K562 (cell line): ENCODE data around the gene WDR20. TPM values are rescaled to one million over a fixed set of nuclear protein-coding genes. Genes with fewer than 3 reads are reported as not detected.
A peak's percentile ranks its signal among the peaks of the same experiment; 100 is the strongest.

Experiments
- BRF1 ChIP-seq: IDR thresholded peaks from 3 replicates; pipeline ENCODE4 v1.6.1; 2011; ENCODE audit warnings: borderline replicate concordance, mild to moderate bottlenecking; ENCODE audit not compliant: insufficient read length; ENCODE audit errors: extremely low read depth
- COPS2 ChIP-seq: fragments of 450-650 bp; conservative IDR thresholded peaks from 2 replicates; pipeline ENCODE4 v1.6.1; 2016; ENCODE audit warnings: mild to moderate bottlenecking, moderate library complexity
- DPF2 ChIP-seq: fragments of 450-650 bp; IDR thresholded peaks from 2 replicates; pipeline ENCODE4 v1.6.1; 2016
- EP300 ChIP-seq: IDR thresholded peaks from 2 replicates; pipeline ENCODE4 v1.6.1; 2012; ENCODE audit warnings: low read length, improper control_type of control experiment
- GATAD2A ChIP-seq: fragments of 450-650 bp; IDR thresholded peaks from 2 replicates; pipeline ENCODE4 v1.6.1; 2017
- IRF1 ChIP-seq: sonication (generic); formaldehyde crosslinking; IDR thresholded peaks from 2 replicates; pipeline ENCODE4 v1.8.0; 2022; ENCODE audit warnings: missing genetic modification reagents, mild to moderate bottlenecking, borderline replicate concordance
- KDM5B ChIP-seq: fragments of 200-600 bp; sonication (generic); IDR thresholded peaks from 2 replicates; pipeline ENCODE4 v1.6.1; 2012; ENCODE audit warnings: low read depth, mild to moderate bottlenecking, moderate library complexity, low read length, control low read depth, inconsistent platforms; ENCODE audit not compliant: insufficient replicate concordance
- MCM7 ChIP-seq, 2 experiments: fragments of 450-650 bp; IDR thresholded peaks; 2 replicates each; pipeline ENCODE4 v1.6.1; 2016 to 2018
- MEF2A ChIP-seq: IDR thresholded peaks from 2 replicates; pipeline ENCODE4 v1.6.1; 2011; ENCODE audit warnings: low read depth, mild to moderate bottlenecking, low read length, moderate library complexity; ENCODE audit not compliant: control insufficient read depth
- MTA1 ChIP-seq: fragments of 450-650 bp; IDR thresholded peaks from 2 replicates; pipeline ENCODE4 v1.6.1; 2017; ENCODE audit warnings: borderline replicate concordance
- RFX1 ChIP-seq: fragments of 450-650 bp; IDR thresholded peaks from 2 replicates; pipeline ENCODE4 v1.6.1; 2016; ENCODE audit warnings: mild to moderate bottlenecking, moderate library complexity
- TCF7 ChIP-seq: sonication (generic); IDR thresholded peaks from 2 replicates; pipeline ENCODE4 v1.6.1; 2016; ENCODE audit warnings: antibody characterized with exemption, borderline replicate concordance
- USF2 ChIP-seq: sonication (generic); formaldehyde crosslinking; IDR thresholded peaks from 2 replicates; pipeline ENCODE4 v1.5.0; 2020; ENCODE audit warnings: missing genetic modification reagents
- YBX1 ChIP-seq: fragments of 450-650 bp; IDR thresholded peaks from 2 replicates; pipeline ENCODE4 v1.7.1; 2016; ENCODE audit warnings: mild to moderate bottlenecking
- ZC3H8 ChIP-seq: fragments of 450-650 bp; IDR thresholded peaks from 2 replicates; pipeline ENCODE4 v1.6.1; 2017
- ZNF318 ChIP-seq, 2 experiments: fragments of 450-650 bp; IDR thresholded peaks; 2 replicates each; pipeline ENCODE4 v1.6.1; 2016; ENCODE audit warnings: mild to moderate bottlenecking in 2 of 2, borderline replicate concordance in 1 of 2, low read depth in 1 of 2, moderate library complexity in 1 of 2
- ZNF639 ChIP-seq, 2 experiments: fragments of 200-800 bp in 1 of 2; sonication (Bioruptor generic) in 1 of 2; sonication (generic) in 1 of 2; formaldehyde crosslinking in 1 of 2; IDR thresholded peaks in 1 of 2; conservative IDR thresholded peaks in 1 of 2; 2 replicates each; pipeline versions ENCODE4 v1.5.0 to v1.6.1; 2016 to 2020; ENCODE audit warnings: missing compliant biosample characterization in 1 of 2, missing genetic modification characterization in 1 of 2, missing genetic modification reagents in 1 of 2
- ZNF780A ChIP-seq: fragments of 250-450 bp; sonication (Bioruptor Pico); IDR thresholded peaks from 2 replicates; pipeline ENCODE4 v1.5.0; 2021; ENCODE audit warnings: mild to moderate bottlenecking
- polyA plus RNA-seq, 8 experiments: library from polyadenylated mRNA; depleted of rRNA in 4 of 8; stranded (reverse) in 5 of 8; unstranded in 3 of 8; fragments of >200 nt; fragmentation: Nextera tagmentation in 2 of 8; fragmentation: Illumina TruSeq in 1 of 8; extraction: Ambion mirVana in 2 of 8; extraction: Trizol in 1 of 8; gene quantifications; 2 replicates each; pipeline versions ENCODE4 v1.2.1 to v1.2.3, GENCODE V29; 2011 to 2014; ENCODE audit warnings: inconsistent platforms in 1 of 8, missing spikeins in 1 of 8
- total RNA-seq, 7 experiments: library from RNA; depleted of rRNA in 6 of 7; stranded (reverse); fragments of >200 nt in 6 of 7; fragmentation: Illumina TruSeq in 2 of 7; extraction: Trizol in 2 of 7; gene quantifications; 2 replicates each; pipeline versions ENCODE4 v1.2.1 to v1.2.3, GENCODE V29; 2011 to 2021; ENCODE audit warnings: low replicate concordance in 1 of 7

Gene WDR20
- total and polyA plus RNA-seq, 9 of the 15 experiments (the other 6 are each of a cell fraction or from before 2014, with no cell fraction given): 7.0 to 15.3 (median 11.8) TPM

GRCh38 chr14:102095231-102095870 is 44.3 kb upstream of the WDR20 start (continued):
- TF ChIP-seq ZNF318 (IDR thresholded peaks at IDR 0.05; ENCODE audit: borderline replicate concordance in 1 of 2, low read depth in 1 of 2) (0 out of 4 replicates have a peak, but pooled peaks of 1 of the 2 experiments have one; percentile 32), ZNF639 (CRISPR knock-in tag; conservative IDR thresholded peaks at IDR 0.05 in 1 of 2, IDR thresholded peaks at IDR 0.05 in 1 of 2) (no peak), ZC3H8 (no peak), COPS2 (no peak), IRF1 (CRISPR knock-in tag) (no peak), ZNF780A (CRISPR knock-in tag) (no peak), MCM7 (IDR thresholded peaks at IDR 0.05) (no peak), DPF2 (peak; percentile 88), BRF1 (no peak), EP300 (0 out of 2 replicates have a peak, but pooled peaks have one; percentile 7), RFX1 (no peak), TCF7 (no peak), MTA1 (no peak), YBX1 (no peak), MEF2A (no peak), KDM5B (no peak), GATAD2A (no peak; the same call in 1 of the 2 replicates), USF2 (CRISPR knock-in tag) (no peak)
